Lower leg skin (tissue), 4 donors: ENCODE measurements around the gene VN1R2. TPM values are rescaled to one million over a fixed set of nuclear protein-coding genes. Genes with fewer than 3 reads are reported as not detected.
"Not testable (repeated sequence)": the region's sequence is repeated elsewhere in the genome, so short reads cannot be mapped to it uniquely, and the experiment has no call there.

ENCODE experiments used
- DNase-seq, 2 donors: peaks; one replicate each; pipeline ENCODE4 v3.0.0-alpha.2; 2019; ENCODE audit warnings: low spot score in 2 of 2
- H3K4me3 ChIP-seq: fragments of 200-600 bp; sonication (generic); 2 replicates; pipeline ENCODE4 v1.5.1; 2017; ENCODE audit warnings: mild to moderate bottlenecking, low read depth; ENCODE audit not compliant: poor library complexity, severe bottlenecking
- CTCF ChIP-seq, 3 donors: fragments of 450-650 bp; IDR thresholded peaks; one replicate each; pipeline ENCODE4 v1.5.1; 2016; ENCODE audit warnings: antibody characterized with exemption in 3 of 3, mild to moderate bottlenecking in 3 of 3, moderate library complexity in 2 of 3
- POLR2A ChIP-seq, 2 donors: fragments of 450-650 bp; IDR thresholded peaks; one replicate each; pipeline ENCODE4 v1.6.1; 2016 to 2017; ENCODE audit warnings: antibody characterized with exemption in 2 of 2, mild to moderate bottlenecking in 1 of 2, moderate library complexity in 1 of 2
- WGBS, 2 donors: methylation state at CpG; one replicate each; pipeline ENCODE4 v1.1.5; 2018; 5-methylcytosine and 5-hydroxymethylcytosine counted together
- intact Hi-C: fragments of 100-400 bp; cut with DNase I; formaldehyde crosslinking; loops from one replicate; pipeline ENCODE4 v1.15.0; 2023; ENCODE audit warnings: low total_unique reads
- total RNA-seq, 4 donors: library from RNA; depleted of rRNA; stranded (reverse); fragments of >200 nt; gene quantifications; one replicate each; pipeline ENCODE4 v1.1.0, GENCODE V29; 2016

Gene VN1R2, protein sequence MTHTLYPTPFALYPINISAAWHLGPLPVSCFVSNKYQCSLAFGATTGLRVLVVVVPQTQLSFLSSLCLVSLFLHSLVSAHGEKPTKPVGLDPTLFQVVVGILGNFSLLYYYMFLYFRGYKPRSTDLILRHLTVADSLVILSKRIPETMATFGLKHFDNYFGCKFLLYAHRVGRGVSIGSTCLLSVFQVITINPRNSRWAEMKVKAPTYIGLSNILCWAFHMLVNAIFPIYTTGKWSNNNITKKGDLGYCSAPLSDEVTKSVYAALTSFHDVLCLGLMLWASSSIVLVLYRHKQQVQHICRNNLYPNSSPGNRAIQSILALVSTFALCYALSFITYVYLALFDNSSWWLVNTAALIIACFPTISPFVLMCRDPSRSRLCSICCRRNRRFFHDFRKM
- total RNA-seq = not detected

- DNase-seq, intact Hi-C loops, H3K4me3 ChIP-seq: not testable (repeated sequence)
- WGBS, 2 donors = 69 to 70% methylated on average over 14 of the region's 14 CpGs
Observed at GRCh38 chr19:53257715-53258342, at the start of gene VN1R2. TSS of gene VN1R2 (plus strand) at chr19:53258292. CDS start at chr19:53258376, 84 bp downstream.

- intact Hi-C loops, H3K4me3 ChIP-seq, DNase-seq: not testable (repeated sequence)
- 86 to 87% methylated on average over 3 of the region's 3 CpGs for WGBS, 2 donors
Observed at GRCh38 chr19:53211554-53211953, 46.5 kb upstream of the VN1R2 start.

- WGBS, 2 donors = 98 to 100% methylated on average over 2 of the region's 2 CpGs
- no peak for DNase-seq
- intact Hi-C loops = no loop called here
- H3K4me3 ChIP-seq = no peak overlapping the region
- TF ChIP-seq CTCF (IDR thresholded peaks at IDR 0.05) (no peak), POLR2A (IDR thresholded peaks at IDR 0.05) (no peak)
Observed at GRCh38 chr19:53212703-53213320, 45.3 kb upstream of the VN1R2 start.

GRCh38 chr19:53222716-53223115 lies 35.4 kb upstream of the VN1R2 start:
- DNase-seq, H3K4me3 ChIP-seq, intact Hi-C loops: not testable (repeated sequence)
- WGBS, 2 donors = no CpG with 5 or more reads among the region's 28 CpGs

DNA sequence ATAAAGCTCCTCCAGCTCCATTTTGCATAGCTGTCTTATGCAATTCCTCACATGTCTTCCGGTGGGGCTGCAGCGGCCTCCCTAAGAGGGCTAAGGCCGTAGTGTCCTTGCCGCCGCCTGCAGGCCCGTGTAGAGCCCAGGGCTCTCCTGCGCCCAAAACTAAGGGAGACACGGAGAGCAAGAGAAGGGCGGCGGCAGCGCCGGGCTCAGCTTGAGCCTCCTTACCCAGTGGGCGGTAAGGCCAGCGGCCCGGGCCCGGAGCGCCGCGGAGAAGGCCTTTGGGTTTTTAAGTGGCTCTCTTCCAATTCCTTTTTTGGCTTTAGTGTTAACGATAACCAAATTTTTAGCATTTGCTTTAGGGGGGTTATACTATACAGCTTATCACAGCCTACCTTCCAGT lies 33.5 kb upstream of the VN1R2 start:
- WGBS, 2 donors = 90 to 93% methylated on average over 20 of the region's 20 CpGs

GRCh38 chr19:53237114-53237777 lies 20.8 kb upstream of the VN1R2 start:
- intact Hi-C loops = no loop called here
- 95 to 99% methylated on average over 4 of the region's 4 CpGs for WGBS, 2 donors
- no peak for DNase-seq
- no peak overlapping the region for H3K4me3 ChIP-seq
- TF ChIP-seq POLR2A (IDR thresholded peaks at IDR 0.05) (no peak), CTCF (IDR thresholded peaks at IDR 0.05) (no peak)

More for the DNA sequence above, 33.5 kb upstream of the VN1R2 start:
- TF ChIP-seq POLR2A (IDR thresholded peaks at IDR 0.05) = no peak
- no peak for TF ChIP-seq CTCF (IDR thresholded peaks at IDR 0.05)
- intact Hi-C loops = no loop called here
- DNase-seq = no peak
- no peak overlapping the region for H3K4me3 ChIP-seq

- WGBS, 2 donors = 96 to 97% methylated on average over 1 of the region's 1 CpG
- intact Hi-C loops = no loop called here
- TF ChIP-seq CTCF (IDR thresholded peaks at IDR 0.05) (no peak), POLR2A (IDR thresholded peaks at IDR 0.05) (no peak)
- DNase-seq = no peak
- no peak overlapping the region for H3K4me3 ChIP-seq
Observed at GRCh38 chr19:53246498-53246897, 11.6 kb upstream of the VN1R2 start.
